GM18868 (cell line): Measurements from ENCODE around the gene ETNK1.

ENCODE experiments used
- ATAC-seq: cut with Tn5 transposase; IDR thresholded peaks from one replicate; pipeline ENCODE4 v1.9.1; 2021; ENCODE audit warnings: mild to moderate bottlenecking, moderate library complexity; ENCODE audit not compliant: unreplicated experiment

ETNK1 gene

DNA sequence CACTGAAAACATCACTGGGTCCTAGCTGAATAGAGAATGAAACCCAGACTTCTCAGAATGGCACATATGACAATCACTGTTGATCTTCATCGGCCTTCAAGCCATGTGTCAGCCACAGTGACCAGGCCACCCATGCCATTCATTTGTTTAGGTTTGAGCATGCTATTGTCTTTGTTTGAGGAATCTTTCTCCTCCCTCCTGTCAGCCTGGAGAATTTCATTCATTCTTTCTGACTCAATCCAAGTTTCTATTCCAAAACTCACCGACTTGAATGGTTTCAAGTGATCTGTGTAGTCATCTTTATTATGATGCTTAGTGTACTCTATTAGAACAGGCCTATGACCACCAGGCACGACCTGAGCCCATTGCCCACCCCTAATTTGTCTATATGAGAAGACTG is 106.3 kb downstream of the ETNK1 start:
- no peak for ATAC-seq

GRCh38 chr12:22733756-22734155 is 108.8 kb downstream of the ETNK1 start:
- no peak for ATAC-seq

GRCh38 chr12:22738945-22739344 is 114.0 kb downstream of the ETNK1 start:
- no peak for ATAC-seq
